GM12872 (cell line): ENCODE results near the gene DENND5A.

Source experiments
- TF ChIP-seq, protein P1 (sequence below): IDR thresholded peaks from 3 replicates; pipeline ENCODE4 v1.5.1; 2011; ENCODE audit warnings: low read depth, mild to moderate bottlenecking, low read length, moderate library complexity; ENCODE audit not compliant: insufficient read depth

The DENND5A gene

DNA sequence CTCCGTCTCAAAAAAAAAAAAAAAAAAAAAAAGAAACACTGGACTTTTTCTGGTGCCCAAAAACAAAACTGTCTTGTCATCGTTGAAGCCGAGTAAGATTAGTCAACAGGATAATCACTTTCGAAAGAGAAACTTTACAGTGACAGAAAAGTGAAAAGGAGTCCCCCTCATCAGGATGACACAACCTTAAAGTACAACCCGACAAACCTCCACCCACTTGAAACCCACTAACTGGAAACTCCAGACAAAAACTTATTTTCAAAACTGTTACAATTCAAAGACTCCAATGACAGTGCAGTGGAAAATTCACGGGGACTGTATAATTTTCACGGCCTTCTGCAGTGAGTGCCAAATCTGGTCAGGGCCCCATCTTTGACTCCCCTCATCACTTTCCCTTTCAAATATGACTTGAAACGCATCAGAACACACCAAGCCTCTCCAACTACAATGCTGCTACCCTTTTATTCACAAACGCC is 1.3 kb downstream of the DENND5A start:
- TF ChIP-seq, protein P1, sequence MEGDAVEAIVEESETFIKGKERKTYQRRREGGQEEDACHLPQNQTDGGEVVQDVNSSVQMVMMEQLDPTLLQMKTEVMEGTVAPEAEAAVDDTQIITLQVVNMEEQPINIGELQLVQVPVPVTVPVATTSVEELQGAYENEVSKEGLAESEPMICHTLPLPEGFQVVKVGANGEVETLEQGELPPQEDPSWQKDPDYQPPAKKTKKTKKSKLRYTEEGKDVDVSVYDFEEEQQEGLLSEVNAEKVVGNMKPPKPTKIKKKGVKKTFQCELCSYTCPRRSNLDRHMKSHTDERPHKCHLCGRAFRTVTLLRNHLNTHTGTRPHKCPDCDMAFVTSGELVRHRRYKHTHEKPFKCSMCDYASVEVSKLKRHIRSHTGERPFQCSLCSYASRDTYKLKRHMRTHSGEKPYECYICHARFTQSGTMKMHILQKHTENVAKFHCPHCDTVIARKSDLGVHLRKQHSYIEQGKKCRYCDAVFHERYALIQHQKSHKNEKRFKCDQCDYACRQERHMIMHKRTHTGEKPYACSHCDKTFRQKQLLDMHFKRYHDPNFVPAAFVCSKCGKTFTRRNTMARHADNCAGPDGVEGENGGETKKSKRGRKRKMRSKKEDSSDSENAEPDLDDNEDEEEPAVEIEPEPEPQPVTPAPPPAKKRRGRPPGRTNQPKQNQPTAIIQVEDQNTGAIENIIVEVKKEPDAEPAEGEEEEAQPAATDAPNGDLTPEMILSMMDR: no peak

DNA sequence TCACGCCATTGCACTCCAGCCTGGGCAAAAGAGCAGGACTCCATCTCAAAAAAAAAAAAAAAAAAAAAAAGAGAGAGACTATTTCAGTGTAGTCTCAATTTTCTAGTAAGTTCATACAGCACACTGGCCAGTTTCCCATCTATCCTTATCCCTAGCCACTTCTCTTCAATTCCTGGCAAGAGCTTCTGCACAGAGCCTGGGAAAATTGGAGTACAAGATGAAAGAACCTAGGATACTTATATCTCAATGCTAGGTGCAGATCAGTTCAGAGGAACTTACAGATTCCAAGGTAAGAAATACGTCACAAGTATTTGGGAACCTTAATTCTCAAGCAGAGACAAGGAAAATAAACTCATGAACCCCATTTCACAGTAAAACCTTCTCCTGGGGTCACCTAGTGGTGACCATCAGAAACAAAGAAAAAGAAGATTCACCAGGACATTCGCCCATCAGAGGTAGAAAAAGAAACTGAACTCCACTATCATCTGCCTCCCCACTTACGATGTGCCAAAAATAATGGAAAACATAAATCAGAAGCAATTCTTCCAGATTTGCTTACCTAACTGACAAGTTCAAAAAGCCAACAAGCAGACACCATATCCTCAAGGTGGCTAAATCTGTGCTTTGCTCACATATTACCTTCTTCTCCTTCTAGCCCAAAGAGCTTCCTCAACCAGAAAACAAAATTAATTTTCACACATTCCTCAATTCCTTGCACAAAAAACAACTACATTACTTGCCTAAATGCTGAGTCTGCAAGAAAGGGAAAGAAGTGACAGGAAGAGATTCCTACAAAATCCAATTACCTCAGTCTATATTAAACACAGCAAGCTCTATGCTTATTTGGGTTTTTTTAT is 4.9 kb downstream of the DENND5A start:
- TF ChIP-seq, protein P1: 0 out of 3 replicates have a peak, but pooled peaks have one; percentile 35

DNA sequence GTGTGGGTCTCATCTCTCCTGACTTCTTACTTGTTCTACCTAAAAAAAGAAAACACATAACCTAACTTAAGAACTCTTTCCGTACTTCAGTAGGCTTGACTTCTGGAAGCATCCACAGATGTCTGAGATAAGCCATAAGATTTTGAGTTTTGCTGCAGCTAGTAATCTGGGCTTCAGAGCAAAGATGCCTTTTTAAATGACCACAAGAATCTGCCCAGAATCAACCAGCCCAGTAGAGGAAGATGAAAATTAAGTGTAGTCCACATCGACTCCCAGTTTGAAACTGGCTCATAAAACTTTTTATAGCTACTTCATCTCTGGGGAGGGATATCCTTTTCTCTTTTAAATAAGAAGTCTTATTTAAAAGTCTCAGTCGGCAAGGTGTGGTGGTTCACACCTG is 10.7 kb downstream of the DENND5A start:
- TF ChIP-seq, protein P1: no peak

DNA sequence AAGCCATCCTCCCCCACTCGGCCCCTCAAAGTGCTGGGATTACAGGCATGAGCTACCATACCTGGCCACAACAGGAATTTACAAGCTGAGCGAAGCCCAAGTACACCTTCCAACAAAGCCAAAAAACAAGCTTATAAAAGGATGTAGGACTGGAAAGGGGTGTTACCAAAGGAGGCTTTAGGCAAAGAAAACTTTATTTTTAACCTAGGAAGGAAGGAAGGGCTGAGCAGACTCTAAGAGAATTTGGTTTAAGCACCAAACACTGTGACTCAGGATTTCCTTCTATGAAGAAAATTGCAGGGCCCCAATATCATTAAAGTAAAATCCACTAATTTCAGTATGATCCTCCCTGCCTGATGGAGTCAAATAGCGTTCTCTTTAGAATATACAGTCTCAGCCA is 12.1 kb downstream of the DENND5A start:
- TF ChIP-seq, protein P1: no peak

DNA sequence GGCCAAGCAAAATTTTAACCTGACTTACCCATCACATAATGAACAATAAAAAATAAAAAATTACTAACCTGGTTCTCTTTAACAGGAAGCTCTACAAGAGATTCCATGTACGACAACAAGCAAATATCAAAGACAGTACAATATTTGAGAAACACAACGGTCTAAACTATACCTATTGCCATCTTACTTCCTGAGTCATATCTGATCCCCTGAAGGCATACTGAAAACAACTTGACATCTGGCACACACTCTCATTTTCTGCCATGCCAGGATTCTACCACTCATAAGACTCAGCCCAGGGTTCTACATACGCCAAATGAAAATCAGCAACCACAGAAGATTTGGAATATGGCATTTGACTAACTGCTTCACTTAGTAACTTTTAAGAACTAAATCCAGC is 13.8 kb downstream of the DENND5A start:
- TF ChIP-seq, protein P1: no peak

DNA sequence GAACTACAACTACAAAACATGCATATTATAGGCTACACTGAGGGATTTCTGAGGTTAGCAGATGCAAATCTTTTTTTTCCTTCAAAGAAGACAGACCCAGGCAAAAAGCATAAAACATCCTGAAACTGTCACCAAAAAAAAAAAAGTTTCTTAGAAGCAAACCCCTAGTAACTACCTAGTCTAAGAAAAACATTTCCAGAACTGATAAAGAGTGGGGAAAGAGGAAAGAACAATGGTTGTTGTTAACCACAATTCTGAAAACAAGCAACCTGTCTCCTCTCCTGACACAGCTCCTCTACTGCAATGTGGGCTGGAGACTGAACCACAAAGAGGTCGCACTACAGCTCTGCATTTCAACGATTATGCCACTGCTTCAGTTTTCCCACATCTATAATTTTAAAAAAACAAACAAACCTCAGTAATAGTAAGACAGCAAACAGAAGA is 15.0 kb downstream of the DENND5A start:
- TF ChIP-seq, protein P1: no peak

DNA sequence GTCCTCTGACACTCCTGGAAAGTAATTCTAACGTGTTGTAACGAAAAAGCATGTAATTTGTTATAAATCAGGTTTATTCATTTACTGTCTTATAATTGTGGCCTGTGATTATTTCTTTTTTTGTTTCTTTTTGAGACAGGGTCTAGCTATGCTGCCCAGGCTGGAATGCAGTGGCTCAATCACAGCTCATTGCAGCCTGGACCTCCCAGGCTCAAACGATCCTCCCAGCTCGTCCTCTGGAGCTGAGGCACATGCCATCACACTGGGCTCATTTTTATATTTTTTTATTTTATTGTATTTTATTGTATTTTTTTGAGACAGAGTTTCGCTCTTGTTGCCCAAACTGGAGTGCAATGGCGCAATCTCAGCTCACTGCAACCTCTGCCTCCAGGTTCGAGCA is 15.9 kb downstream of the DENND5A start:
- TF ChIP-seq, protein P1: no peak
